HG03469 (cell line): Measurements from ENCODE around the gene ARF3.
"Not testable (repeated sequence)": the region's sequence is repeated elsewhere in the genome, so short reads cannot be mapped to it uniquely, and the experiment has no call there.

Experiments
- ATAC-seq: cut with Tn5 transposase; IDR thresholded peaks from one replicate; pipeline ENCODE4 v1.9.1; 2021; ENCODE audit warnings: mild to moderate bottlenecking, moderate library complexity, moderate number of reproducible peaks; ENCODE audit not compliant: unreplicated experiment

ARF3 gene

DNA sequence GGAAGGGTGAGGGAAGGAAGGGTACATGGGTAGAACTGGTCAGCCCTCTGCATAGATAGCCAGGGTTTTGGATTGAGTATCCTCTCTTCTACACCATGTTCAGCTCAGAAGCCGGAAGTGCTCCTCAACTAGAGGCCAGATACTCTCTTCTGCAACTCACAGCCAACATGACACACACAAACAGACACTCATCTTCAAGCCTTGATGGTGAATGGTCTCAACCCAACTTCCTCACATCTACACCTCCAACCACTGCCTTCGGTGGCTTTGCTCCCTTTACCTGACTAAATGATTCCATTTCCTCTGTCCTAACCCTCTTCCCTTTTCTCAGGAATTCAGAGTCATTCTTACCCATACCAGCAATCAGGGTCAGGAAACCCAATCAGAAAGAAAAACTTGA, 24.4 kb downstream of the ARF3 start:
- no peak for ATAC-seq

GRCh38 chr12:48930475-48930874, 26.8 kb downstream of the ARF3 start:
- ATAC-seq: no peak

- no peak for ATAC-seq
These were observed 27.7 kb downstream of the ARF3 start for GRCh38 chr12:48929551-48929950.

DNA sequence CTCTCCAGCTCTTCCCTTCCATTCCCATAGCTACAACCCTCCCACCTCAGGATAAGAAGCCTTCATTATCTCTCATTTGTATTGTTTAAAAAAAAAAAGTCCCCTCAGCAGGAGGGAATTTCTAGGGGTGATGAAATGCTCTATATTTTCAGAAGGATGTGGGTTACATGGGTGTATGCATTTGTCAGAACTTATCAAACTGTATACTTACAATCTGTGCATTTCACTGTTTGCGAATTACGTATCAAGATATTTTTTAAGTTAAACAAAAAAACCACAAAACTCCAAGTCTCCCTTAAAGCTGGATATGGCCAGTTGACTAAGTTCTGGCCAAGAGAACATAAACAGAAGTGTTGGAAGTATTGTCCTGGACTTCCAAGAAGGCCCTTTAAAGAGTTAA, 30.0 kb downstream of the ARF3 start:
- no peak for ATAC-seq

DNA sequence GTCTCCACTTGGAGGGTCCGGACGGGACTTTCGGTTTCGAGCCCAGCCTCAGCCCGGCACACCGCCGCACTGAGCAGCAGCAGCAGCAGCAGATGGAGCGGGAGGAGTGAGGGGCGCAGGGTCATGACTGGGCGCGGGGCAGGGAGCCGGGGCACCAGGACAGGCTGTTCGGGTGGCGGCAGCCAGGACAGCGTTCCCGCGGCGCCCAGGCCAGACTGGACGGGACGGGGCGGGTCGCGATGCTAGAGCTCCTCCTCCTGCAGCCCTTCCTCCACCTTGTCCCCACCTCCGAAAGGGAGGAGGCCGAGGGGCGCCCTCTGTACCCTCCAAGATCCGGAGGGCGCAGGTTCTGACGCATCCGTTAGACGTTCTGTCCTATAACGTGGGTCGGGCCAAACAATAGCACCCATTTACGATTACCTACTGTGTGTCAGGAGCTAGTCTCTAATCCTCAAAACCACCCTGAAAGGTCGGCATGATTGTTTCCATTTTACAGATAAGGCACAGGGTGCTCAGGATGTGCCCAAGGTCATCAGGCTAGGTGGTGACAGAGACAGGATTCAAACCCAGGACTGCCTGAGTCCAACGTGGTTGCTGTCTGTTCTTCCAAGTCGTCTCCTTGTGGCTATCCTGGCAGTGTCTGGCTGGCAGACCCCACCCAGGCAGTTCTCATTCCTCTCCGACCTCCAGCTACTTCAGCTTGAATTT, 31.8 kb downstream of the ARF3 start, which contains the start of gene FKBP11:
Gene FKBP11 (minus strand): TSS at position 189 of the 708 bp plus-strand sequence. CDS start 64 bp downstream, at position 125.
- no peak for ATAC-seq

- ATAC-seq: peak; percentile 73
These were observed 32.5 kb downstream of the ARF3 start for GRCh38 chr12:48924617-48925303.

DNA sequence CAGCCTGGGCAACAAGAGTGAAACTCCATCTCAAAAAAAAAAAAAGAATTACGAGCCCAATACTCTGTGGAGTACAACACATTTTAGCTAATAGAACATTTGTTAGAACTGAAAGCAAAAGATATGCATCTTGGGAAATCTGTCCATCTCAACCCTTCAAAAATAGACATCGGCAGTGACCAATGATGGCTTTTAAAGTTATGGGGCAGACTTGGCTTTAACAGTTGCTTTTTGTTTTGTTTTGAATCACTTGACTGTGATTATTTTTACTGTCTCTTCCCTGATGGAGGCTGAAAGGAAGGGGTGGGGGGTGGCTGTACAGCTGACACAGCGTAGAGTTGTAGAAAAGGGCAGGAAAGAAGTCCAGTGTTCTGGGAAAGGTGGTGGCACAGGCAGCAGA, 34.2 kb downstream of the ARF3 start:
- no peak for ATAC-seq

GRCh38 chr12:48917857-48918537, 39.3 kb downstream of the ARF3 start:
- ATAC-seq: no peak

DNA sequence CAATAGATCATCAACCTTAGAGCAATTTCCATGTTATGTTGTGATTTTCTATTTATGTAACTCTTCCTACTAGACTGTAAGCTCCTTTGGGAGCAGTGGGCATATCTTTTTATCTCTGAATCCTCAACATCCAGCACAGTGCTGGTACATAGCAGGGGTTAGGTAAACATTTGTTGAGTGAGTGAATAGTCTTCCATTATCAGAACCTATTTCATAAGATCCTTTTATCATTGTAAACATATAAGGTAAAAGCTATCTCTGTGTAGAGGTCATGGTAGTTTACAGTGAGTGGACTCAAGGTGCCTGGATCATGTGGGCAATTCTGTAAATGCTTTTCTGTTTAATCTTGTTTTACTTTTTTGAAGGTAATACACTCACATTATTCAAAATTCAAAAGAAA, 47.1 kb downstream of the ARF3 start:
- no peak for ATAC-seq

DNA sequence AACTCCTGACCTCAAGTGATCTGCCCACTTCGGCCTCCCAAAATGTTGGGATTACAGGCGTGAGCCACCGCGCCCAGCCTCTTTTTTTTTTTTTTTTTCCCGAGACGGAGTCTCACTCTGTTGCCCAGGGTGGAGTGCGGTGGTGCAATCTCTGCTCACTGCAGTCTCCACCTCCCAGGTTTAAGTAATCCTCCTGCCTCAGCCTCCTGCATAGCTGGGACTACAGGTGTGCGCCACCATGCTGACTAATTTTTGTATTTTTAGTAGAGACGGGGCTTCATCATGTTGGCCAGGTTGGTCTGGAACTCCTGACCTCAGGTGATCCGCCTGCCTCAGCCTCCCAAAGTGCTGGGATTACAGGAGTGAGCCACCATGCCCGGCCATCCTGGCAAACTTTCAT, 47.6 kb downstream of the ARF3 start:
- not testable (repeated sequence) for ATAC-seq

GRCh38 chr12:48907245-48907644, 50.0 kb downstream of the ARF3 start:
- no peak for ATAC-seq

DNA sequence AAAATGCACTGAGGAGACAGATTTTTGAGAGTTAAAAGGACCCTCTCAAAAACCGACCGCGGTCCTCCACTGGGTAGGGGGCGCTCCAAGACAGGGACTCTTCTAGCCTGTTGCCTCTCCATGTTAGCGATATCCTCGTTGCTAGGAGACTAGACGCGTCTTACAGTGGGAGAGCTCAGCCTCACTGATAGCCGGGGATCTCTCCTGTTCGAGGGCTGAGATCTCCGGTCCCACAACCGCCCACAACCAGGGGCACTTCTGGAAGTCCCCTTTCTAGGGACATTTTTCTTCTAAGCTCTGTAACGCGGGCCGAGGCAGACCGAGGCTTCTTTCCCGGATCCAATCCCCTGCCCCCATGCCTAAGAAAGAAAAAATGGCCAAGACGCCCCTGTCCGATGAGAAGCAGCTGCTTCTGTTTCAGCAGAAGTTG, 53.3 kb downstream of the ARF3 start:
- ATAC-seq: no peak

- ATAC-seq: no peak
These were observed 53.8 kb downstream of the ARF3 start for GRCh38 chr12:48903363-48903981.

DNA sequence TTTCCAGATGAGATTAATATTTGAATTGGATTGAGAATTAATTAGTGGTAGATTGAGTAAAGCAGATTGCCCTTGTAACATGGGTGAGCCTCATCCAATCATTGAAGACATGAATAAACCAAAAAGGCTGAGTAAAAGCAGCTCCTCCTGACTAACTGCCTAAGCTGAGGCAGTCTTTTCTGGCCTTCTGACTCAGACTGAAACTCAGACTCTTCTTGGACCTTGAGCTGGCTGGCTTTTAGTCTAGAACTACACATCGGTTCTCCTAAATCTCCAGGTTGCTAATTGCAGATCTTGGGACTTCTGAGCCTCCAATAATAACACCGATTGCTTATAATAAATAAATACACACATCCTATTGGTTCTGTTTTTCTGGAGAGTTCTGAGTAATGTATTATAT, 56.0 kb downstream of the ARF3 start:
- ATAC-seq: no peak

DNA sequence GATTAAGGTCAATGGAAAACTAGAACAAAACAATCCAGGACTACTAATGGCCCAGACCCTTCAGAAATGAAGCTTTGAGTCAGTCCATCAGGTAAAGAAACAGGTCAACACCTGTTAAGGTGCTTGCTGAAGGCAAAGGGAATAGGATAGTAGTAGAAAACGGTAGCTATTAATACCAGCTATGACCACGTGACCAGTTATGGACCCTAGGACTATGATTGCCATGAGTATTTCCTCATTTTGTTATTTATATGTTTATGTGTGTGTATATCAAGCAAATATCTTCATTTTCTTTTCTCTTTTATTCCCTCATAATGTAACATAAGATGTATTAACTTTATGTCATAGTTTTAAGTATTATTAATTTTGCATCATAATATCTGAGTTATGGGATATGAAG, 57.6 kb downstream of the ARF3 start:
- no peak for ATAC-seq

GRCh38 chr12:48894271-48894670, 63.0 kb downstream of the ARF3 start:
- ATAC-seq: no peak

GRCh38 chr12:48890657-48891418, 66.4 kb downstream of the ARF3 start:
- no peak for ATAC-seq

GRCh38 chr12:48889679-48890078, 67.6 kb downstream of the ARF3 start:
- ATAC-seq: no peak
